Measurements from ENCODE around the gene DMXL2.
"Not testable (repeated sequence)": the region's sequence is repeated elsewhere in the genome, so short reads cannot be mapped to it uniquely, and the experiment has no call there.

The DMXL2 gene

DNA sequence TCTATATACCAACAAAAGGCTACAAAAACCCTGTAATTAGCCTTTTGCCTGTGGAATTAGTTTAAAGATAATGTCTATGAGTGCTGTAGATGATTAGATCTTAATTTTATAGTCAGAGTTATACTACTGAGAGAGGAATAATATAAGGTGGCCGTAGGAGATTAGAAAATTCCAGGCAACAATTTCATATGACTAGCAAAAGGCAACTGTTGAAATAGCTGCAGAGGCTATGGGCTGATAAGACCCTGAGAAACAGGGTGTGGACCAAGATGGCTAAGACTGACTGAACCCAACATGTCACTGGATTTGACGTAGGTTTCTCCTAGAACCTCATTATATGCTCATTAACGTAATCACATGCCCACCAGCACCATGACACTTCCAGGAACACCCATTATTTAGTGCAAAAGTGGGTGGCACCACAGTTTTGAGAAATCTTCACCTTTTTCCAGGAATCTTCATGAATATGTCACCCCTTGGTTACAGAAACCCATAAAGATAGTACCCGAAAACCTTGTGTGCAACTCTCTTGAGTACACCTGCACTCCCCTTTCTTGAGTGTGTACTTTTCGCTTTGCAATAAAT is 29.6 kb upstream of the DMXL2 start:
- no peak for DNase-seq (ENCODE audit: low spot score)
- no peak for TF ChIP-seq CTCF (IDR thresholded peaks at IDR 0.05; ENCODE audit: extremely low read depth, missing control alignments)

GRCh38 chr15:51649659-51650521 is 27.3 kb upstream of the DMXL2 start:
- TF ChIP-seq CTCF (IDR thresholded peaks at IDR 0.05; ENCODE audit: extremely low read depth, missing control alignments), result peak; percentile 54
- DNase-seq (ENCODE audit: low spot score), result peak; percentile 65

DNA sequence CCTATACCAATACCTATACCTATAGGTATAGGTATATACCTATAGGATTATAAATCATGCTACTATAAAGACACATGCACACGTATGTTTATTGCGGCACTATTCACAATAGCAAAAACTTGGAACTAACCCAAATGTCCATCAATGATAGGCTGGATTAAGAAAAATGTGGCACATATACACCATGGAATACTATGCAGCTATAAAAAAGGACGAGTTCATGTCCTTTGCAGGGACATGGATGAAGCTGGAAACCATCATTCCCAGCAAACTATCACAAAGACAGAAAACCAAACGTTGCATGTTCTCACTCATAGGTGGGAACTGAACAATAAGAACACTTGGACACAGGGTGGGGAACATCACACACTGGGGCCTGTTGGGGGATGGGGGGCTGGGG is 26.1 kb upstream of the DMXL2 start:
- DNase-seq (ENCODE audit: low spot score), result not testable (repeated sequence)

- DNase-seq (ENCODE audit: low spot score), result not testable (repeated sequence)
These were observed 25.5 kb upstream of the DMXL2 start for GRCh38 chr15:51648101-51648500.

DNA sequence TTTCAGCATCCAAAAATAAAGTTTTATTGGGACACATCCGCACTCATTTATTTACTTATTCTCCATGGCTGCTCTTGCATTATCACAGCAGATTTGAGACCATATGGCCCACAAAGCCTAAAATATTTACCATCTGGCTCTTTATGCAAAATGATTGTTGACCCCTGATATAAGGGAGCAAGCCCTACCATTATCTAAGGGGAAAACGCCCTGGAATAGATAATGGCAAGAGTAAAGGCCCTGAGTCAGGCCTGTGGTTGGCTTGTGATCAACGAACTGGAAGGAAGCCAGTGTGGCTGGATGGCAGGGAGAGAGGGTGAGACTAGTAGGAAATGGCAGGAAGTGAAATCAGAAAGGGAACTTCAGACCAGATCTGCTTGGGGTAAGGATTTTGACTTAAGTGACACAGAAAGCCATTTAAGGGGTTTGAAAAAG is 24.6 kb upstream of the DMXL2 start:
- DNase-seq (ENCODE audit: low spot score), result no peak
- TF ChIP-seq CTCF (IDR thresholded peaks at IDR 0.05; ENCODE audit: extremely low read depth, missing control alignments), result no peak

DNA sequence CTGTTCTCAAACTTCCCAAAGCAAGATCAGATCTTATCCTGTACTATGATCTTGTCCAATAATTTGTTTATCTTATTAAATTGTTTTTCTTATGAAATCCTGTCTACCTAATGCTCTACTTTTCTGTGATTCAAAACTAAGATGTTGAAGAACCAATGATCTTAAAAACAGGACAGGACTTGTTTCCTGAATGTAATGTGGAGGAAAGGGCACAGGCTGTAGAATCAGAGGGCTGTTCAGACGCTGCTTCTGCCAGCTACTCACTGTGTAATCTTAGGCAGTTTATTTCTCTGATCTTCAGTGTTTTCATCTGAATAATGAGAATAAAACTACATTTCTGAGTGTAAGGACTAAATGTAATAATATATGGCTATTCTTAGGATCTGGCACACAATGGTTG is 20.1 kb upstream of the DMXL2 start:
- no peak for TF ChIP-seq CTCF (IDR thresholded peaks at IDR 0.05; ENCODE audit: extremely low read depth, missing control alignments)

DNA sequence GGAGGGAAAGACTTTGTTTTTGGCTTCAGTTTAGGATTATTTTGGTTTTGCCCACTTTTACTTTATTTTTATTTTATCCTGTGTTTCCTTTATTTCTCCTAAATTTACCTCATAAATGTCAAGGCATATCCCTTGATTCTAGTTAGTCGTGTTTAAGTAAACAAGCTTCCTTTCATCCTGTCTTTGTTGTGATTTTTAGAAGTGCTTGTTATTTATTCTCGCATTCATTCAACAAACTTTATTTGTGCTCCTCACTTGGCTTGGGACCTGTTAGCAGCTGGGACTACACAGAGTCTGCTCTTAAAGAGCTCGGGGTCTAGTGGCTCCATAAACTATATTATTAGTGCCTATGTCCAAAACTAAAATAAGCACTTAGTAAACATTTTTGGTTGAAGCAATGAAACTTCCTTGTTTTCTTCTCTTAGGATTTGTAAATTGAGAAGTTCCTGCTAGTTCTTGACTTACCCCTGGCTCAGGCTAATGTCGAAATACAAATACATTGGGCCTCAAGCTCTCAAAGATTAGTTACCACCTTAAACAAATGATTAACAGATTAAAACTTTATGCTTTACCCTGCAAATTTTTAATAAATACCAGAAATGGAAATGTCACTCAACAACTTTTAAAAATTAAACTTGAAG is 19.0 kb upstream of the DMXL2 start:
- no peak for TF ChIP-seq CTCF (IDR thresholded peaks at IDR 0.05; ENCODE audit: extremely low read depth, missing control alignments)
- DNase-seq (ENCODE audit: low spot score), result no peak

More for the DNA sequence above, 20.1 kb upstream of the DMXL2 start:
- no peak for DNase-seq (ENCODE audit: low spot score)

DNA sequence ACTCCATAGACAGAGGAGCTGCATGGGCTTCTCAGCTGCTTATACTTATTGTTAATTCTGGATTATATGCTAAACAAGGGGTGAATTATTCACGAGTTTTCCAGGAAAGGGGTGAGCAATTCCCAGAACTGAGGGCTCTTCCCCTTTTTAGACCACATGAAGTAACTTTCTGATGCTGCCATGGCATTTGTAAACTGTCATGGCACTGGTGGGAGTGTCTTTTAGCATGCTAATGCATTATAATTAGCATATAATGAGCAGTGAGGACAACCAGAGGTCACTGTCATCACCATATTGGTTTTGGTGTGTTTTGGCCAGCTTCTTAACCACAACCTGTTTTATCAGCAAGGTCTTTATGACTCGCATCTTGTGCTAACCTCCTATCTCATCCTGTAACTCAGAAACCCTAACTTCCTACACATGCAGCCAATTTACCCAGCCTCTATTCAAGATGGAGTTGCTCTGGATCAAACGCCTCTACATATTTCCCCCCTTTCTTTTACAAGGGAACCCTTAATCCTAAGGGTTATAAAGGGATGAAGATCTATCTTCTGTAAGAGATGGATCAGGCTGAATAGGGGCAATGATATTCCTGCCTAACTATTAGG is 12.1 kb upstream of the DMXL2 start:
- TF ChIP-seq CTCF (IDR thresholded peaks at IDR 0.05; ENCODE audit: extremely low read depth, missing control alignments), result no peak
- DNase-seq (ENCODE audit: low spot score), result no peak
